ENCODE results near the gene XYLT1. TPM values are rescaled to one million over a fixed set of nuclear protein-coding genes. Genes with fewer than 3 reads are reported as not detected.
A peak's percentile ranks its signal among the peaks of the same experiment; 100 is the strongest.

XYLT1 gene
- total and polyA plus RNA-seq, 10 of the 15 experiments (the other 5 are each of a cell fraction or from before 2014, with no cell fraction given) = 0.88 to 14.8 (median 5.8) TPM

DNA sequence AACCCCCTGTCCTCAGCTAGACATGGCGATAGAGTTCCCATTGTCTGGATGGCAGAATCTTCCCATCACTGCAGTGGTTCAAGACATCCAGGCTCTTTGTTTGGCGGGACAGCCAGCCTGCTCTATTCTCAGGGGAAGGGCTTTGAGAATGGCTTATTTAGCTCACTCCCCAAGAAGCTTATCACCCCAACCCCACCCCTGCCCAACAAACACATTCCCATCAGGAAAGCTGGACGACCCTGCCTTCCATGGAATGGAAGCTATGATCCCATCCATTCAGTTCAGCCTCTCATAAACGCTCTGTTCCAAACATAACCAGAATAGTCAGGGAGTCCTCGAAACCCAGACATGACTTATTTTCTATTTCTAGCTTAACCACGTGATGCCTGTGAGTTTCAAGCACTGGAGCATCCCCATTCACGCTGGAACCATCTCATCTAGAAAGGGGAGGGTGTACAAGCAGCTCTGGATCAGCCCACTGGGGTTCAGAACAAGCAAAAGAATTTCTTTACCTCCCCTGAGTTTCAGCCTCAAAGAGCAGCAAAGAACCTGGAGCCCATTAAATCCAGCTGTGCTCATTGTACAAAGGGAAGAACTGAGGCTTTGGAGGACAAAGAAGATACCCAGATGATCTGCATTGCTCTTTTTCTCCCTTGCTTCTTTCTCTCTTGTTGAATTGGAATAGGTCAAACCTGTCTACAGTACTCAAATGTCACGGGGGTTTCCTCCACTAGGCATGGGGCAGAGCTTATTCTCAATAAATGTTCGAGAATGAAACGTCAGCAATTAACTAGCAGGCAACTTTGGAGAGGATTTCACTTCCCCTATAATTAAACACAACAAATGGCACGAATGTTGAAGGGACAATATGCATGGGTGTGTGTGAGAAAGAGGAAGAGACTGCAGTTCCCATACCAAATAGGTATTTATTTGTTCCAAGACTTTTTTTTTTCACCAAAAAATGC, 93.1 kb downstream of the XYLT1 start (continued):
- TF ChIP-seq CHD1 (IDR thresholded peaks at IDR 0.05; ENCODE audit: low read depth, low read length) = no peak
- TF ChIP-seq IRF4 (IDR thresholded peaks at IDR 0.05; ENCODE audit: low read depth, low read length) = no peak
- no peak for TF ChIP-seq HDAC6 (IDR thresholded peaks at IDR 0.05; ENCODE audit: unreplicated experiment)
- 0 out of 2 replicates have a peak, but pooled peaks have one; percentile 44 for TF ChIP-seq TCF12 (IDR thresholded peaks at IDR 0.05; ENCODE audit: low read depth, low read length)
- peak; percentile 13; the same call in 1 of the 2 replicates for TF ChIP-seq CHD2 (IDR thresholded peaks at IDR 0.05; ENCODE audit: borderline replicate concordance, low read depth, low read length)
- TF ChIP-seq BRCA1 (IDR thresholded peaks at IDR 0.05; ENCODE audit: low read depth, low read length) = no peak
- TF ChIP-seq, protein P1, sequence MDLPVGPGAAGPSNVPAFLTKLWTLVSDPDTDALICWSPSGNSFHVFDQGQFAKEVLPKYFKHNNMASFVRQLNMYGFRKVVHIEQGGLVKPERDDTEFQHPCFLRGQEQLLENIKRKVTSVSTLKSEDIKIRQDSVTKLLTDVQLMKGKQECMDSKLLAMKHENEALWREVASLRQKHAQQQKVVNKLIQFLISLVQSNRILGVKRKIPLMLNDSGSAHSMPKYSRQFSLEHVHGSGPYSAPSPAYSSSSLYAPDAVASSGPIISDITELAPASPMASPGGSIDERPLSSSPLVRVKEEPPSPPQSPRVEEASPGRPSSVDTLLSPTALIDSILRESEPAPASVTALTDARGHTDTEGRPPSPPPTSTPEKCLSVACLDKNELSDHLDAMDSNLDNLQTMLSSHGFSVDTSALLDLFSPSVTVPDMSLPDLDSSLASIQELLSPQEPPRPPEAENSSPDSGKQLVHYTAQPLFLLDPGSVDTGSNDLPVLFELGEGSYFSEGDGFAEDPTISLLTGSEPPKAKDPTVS (IDR thresholded peaks at IDR 0.05; ENCODE audit: low read depth, low read length) = no peak
- TF ChIP-seq SMAD1 (IDR thresholded peaks at IDR 0.05; ENCODE audit: low read depth, partially characterized antibody) = no peak
- TF ChIP-seq RAD51 (IDR thresholded peaks at IDR 0.05) = peak; percentile 89
- no peak for TF ChIP-seq ASH2L (IDR thresholded peaks at IDR 0.05; ENCODE audit: borderline replicate concordance, low read depth)
- peak; percentile 78 for TF ChIP-seq DPF2 (IDR thresholded peaks at IDR 0.05)
- no peak for TF ChIP-seq YBX1 (IDR thresholded peaks at IDR 0.05)
- no peak for TF ChIP-seq RBBP5 (conservative IDR thresholded peaks at IDR 0.05)
- TF ChIP-seq BHLHE40 (IDR thresholded peaks at IDR 0.05; ENCODE audit: borderline replicate concordance in 1 of 2, low read depth in 2 of 2, low read length in 1 of 2) = peak; percentile 30 to 44
- no peak for TF ChIP-seq E2F8 (IDR thresholded peaks at IDR 0.05; ENCODE audit: low read depth, partially characterized antibody)
- TF ChIP-seq NFXL1 (IDR thresholded peaks at IDR 0.05; ENCODE audit: borderline replicate concordance) = no peak
- TF ChIP-seq RUNX3 (IDR thresholded peaks at IDR 0.05; ENCODE audit: low read length) = no peak; the same call in none of the 2 replicates
- no peak for TF ChIP-seq MYB (IDR thresholded peaks at IDR 0.05; ENCODE audit: borderline replicate concordance, low read depth, low read length)
- TF ChIP-seq EP300 (IDR thresholded peaks at IDR 0.05; ENCODE audit: borderline replicate concordance in 1 of 2, control insufficient read depth in 1 of 2, low read depth in 2 of 2, low read length in 2 of 2) = peak; percentile 84 to 91; a peak in 2 of 4 replicates
- no peak for TF ChIP-seq HDAC2 (IDR thresholded peaks at IDR 0.05)
- TF ChIP-seq CBFB (IDR thresholded peaks at IDR 0.05; ENCODE audit: low read depth) = no peak
- TF ChIP-seq, protein P2, sequence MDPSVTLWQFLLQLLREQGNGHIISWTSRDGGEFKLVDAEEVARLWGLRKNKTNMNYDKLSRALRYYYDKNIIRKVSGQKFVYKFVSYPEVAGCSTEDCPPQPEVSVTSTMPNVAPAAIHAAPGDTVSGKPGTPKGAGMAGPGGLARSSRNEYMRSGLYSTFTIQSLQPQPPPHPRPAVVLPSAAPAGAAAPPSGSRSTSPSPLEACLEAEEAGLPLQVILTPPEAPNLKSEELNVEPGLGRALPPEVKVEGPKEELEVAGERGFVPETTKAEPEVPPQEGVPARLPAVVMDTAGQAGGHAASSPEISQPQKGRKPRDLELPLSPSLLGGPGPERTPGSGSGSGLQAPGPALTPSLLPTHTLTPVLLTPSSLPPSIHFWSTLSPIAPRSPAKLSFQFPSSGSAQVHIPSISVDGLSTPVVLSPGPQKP (IDR thresholded peaks at IDR 0.05; ENCODE audit: low read depth, low read length) = no peak
- TF ChIP-seq NR2F1 (conservative IDR thresholded peaks at IDR 0.05) = peak; percentile 76
- TF ChIP-seq EGR1 (IDR thresholded peaks at IDR 0.05; ENCODE audit: borderline replicate concordance in 1 of 2, low read depth in 2 of 2, low read length in 2 of 2) = no peak
- 0 out of 2 replicates have a peak, but pooled peaks have one; percentile 20 for TF ChIP-seq ZNF24 (IDR thresholded peaks at IDR 0.05)
- TF ChIP-seq RCOR1 (conservative IDR thresholded peaks at IDR 0.05; ENCODE audit: low read depth, low read length) = no peak

Measured in GM12878 (cell line).